ENCODE measurements around the gene FAM222A.

The FAM222A gene

DNA sequence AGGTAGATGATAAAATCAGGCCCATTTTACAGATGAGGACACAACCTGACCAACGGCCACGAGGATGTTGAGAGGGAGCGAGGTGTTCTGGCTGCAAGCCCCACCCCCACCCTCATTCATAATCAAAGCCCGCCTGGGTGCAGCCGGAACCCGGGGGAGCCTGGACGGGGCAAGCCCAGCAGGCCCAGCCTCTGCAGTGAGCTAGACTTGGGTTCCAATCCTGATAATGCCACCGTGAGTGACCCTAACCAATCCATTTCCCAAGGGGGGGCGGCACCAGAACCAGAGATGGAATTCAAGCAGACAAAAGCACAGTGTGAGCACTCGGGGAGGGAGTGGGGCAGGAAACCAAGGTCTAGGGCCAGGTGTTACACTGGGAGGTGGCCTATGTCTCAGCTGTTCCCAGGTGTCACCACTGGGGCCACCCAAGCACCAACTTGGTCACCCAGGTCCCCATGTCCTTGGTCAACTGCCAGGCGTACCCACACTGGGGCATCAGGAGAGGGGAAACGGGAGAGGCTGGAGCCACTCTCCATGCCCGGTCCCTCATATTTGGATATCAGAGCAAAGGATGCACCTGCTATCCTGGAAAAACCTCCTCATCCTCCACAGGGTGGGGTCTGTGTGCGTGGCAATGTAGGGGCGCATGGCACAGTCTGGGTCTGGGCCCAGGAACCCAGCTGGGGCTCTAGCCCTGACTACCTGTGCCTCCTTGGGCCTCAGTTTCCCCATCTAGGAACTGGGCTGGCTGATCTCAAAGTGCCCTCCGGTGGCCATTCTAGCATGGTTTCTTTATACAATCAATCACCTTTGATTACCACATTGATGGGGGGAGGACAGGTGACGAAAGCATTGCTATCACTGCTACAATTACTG is 58.4 kb downstream of the FAM222A start:
- DNase-seq (ENCODE audit: low read depth in 2 of 2): no peak

GRCh38 chr12:109772622-109773321 is 59.1 kb downstream of the FAM222A start:
- DNase-seq (ENCODE audit: low read depth in 2 of 2): no peak

- no peak for DNase-seq (ENCODE audit: low read depth in 2 of 2)
Measured at GRCh38 chr12:109773384-109774011, 59.9 kb downstream of the FAM222A start.

GRCh38 chr12:109775172-109775881 is 61.7 kb downstream of the FAM222A start:
- DNase-seq (ENCODE audit: low read depth in 2 of 2): peak; percentile 44 to 45

GRCh38 chr12:109776624-109777023 is 63.0 kb downstream of the FAM222A start:
- no peak for DNase-seq (ENCODE audit: low read depth in 2 of 2)

DNA sequence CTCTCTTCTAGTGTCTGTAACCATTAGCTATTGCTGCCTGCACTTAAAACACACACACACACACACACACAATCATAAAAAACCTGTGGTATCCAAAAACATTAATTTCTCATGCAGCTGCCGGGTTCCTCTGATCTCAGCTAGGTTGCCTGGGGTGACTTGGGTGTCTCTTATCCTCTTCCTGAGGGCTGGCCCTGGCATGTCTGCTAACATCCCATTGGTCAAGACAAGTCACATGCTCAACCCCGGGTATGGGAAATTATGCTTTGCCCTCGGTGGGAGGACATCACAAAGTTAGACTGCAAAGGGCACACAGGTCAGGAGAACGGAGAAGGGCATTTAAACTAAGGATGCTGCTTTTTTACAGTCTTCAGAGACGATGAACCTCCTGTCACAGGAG is 63.9 kb downstream of the FAM222A start:
- DNase-seq (ENCODE audit: low read depth in 2 of 2): no peak

DNA sequence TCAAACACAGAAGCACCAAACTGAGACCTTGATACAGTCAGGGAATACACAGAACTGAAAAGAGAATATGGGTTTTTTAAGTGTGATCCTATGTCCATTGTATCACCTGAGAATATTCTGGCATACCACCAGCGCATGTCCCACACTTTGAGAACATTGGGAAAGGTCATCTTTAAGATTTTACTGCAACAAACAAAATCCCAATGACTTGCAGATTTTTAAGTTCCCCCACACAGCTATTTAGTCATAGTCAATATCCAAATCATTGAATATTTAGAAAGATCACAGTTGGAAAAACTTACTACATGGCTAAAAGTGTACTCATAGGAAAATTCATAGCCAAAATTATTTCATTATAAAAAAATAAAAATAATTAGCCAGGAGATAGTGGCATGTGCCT is 65.1 kb downstream of the FAM222A start:
- DNase-seq (ENCODE audit: low read depth in 2 of 2): no peak

- no peak for DNase-seq (ENCODE audit: low read depth in 2 of 2)
Measured at GRCh38 chr12:109779382-109779781, 65.8 kb downstream of the FAM222A start.

DNA sequence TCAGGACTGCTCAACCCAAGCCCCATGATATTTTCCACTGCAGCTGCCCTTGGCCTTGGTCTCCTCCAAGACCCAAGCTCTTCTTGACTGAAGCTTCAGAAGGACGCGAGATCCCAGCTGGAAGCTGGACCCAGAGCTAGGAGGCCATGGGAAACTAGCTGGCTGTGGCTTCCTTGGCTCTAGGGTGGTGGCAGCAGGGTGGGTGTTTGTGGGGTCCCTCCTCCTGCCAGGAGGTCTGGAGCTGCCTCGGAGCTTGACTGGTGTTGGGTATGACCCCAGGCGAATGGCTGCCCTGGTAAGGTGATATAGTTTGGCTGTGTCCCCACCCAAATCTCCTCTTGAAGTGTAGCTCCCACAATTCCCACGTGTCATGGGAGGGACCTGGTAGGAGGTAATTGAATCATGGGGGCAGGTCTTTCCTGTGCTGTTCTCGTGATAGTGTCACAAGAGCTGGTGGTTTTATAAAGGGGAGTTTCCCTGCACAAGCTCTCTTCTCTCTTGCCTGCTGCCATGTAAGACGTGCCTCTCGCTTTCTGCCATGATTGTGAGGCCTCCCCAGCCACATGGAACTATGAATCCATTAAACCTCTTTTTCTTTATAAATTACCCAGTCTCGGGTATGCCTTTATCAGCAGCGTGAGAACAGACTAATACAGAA is 68.2 kb downstream of the FAM222A start:
- no peak for DNase-seq (ENCODE audit: low read depth in 2 of 2)

DNA sequence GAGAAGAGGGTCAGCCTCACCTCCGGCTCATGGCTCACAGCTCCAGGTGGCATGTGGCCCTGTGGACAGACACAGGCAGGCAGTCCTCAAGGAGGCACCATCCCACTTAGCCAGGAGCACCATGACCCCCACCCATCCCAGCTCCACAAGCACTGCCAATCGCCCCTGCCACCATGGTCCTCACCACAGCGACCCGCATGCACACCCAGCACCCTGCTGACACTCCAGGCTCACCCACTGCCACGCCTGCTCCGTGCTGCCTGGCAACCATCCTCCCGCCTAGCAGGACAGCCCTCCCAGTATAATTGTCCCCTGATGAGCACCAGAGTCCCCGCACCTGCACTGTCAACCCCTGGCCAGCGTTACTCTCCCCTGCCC is 68.7 kb downstream of the FAM222A start:
- DNase-seq (ENCODE audit: low read depth in 2 of 2): no peak

DNA sequence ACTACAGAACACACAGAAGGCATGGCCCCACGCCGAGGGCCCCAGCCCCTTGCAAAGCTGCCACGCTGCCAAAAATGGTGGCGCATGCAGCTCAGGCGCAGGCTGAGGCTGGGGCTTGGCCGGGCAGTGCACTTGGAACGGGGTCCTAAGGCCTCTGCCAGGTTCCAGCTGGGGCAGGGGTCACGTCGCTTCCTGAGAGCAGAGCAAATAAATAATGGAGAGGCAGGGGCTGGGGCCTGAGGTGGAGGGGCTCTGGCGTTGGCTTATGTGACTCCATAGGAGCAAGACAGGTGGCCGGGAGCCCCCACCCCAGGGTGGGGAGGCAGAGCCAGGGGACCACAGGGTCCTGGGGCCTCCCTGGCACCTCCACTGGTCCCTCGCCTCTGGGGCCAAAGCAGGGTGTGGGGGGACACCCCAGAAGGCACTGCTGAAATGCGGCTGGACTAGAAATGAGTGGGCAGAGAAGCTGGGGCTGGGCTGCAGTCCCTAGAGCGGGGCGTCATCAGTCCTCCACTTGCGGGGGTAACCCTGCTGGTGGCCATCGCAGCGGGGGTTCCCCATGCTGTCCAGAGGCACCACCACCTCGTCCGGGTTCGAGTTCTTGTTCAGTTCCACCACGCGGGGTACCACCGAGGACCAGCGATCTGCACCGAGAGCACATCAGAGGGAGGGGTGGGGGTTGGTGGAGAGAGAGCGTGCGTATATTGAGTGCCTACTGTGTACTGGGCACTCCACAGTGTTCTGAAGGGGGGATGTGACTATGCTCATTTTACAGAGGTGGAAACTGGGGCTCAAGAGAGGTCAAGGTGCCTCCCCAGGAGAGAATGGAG is 69.7 kb downstream of the FAM222A start:
- no peak for DNase-seq (ENCODE audit: low read depth in 2 of 2)

GRCh38 chr12:109783965-109784244 is 70.3 kb downstream of the FAM222A start:
- no peak for DNase-seq (ENCODE audit: low read depth in 2 of 2)

GRCh38 chr12:109785854-109786253 is 72.2 kb downstream of the FAM222A start:
- no peak for DNase-seq (ENCODE audit: low read depth in 2 of 2)

DNA sequence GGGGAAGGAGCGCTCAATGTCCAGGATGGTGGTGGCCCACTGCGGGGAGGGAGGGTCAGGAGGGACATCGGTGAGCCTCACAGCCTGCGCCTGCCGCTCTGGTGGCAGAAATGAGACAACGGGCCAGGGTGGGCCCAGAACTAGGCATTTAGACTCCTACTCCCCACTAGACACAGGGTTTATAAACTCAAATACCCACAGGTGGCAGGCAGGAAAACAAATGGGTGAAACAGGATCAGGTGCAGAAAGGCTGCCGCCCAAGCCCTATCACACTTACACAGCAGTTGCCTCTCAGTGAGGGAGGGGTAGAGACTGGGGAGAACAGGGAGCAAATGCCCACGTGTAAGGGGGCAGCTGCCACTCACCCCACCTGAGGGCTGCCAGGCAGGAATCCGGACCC is 73.2 kb downstream of the FAM222A start:
- no peak for DNase-seq (ENCODE audit: low read depth in 2 of 2)

DNA sequence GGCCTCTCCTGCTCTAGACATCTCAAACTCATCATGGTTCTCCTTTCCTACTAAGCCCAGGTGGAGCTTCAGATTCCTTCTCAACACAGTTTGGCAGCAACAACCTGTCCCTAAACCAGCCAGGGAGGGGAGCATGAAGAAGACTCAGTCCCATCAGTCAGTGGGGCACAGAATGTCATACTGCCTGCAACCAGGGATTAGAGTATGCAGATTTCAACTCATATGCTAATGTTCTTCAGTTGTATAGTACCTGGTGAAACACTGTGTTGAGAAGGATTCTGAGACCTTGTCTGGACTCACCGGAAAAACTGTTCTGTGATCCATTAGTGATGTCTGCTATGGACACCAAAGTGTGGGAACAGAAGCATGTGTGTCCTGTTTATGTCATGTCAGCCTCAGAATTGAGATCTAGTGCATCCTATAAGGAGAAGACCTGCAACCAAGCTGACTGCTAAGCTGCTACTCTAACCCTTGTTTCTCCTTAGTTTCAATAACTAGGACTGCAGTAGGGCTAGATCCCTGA is 76.0 kb downstream of the FAM222A start:
- DNase-seq (ENCODE audit: low read depth in 2 of 2): no peak

- DNase-seq (ENCODE audit: low read depth in 2 of 2): no peak
Measured at GRCh38 chr12:109792992-109793391, 79.4 kb downstream of the FAM222A start.

- DNase-seq (ENCODE audit: low read depth in 2 of 2): no peak
Measured at GRCh38 chr12:109793411-109793810, 79.8 kb downstream of the FAM222A start.

- DNase-seq (ENCODE audit: low read depth in 2 of 2): no peak
Measured at GRCh38 chr12:109793826-109794501, 80.3 kb downstream of the FAM222A start.

GRCh38 chr12:109795023-109795422 is 81.4 kb downstream of the FAM222A start:
- no peak for DNase-seq (ENCODE audit: low read depth in 2 of 2)

DNA sequence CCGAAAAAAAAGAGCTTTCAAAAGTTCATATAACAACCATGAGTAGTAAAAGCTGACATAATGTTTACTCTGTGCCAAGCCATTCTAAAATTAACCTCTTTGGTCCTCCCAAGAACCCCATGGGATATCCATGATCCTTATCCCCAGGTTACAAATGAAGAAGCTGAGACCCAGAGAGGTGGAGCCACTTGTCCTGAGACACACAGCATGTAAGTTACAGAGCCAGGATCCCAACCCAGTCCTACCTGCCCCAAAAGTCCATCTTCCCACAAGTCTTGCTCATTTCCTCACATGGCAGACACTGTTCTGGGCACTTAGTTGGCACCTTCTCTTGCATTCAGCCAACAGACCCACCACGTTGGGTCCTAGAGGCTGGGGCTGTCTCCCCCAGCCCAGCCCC is 82.4 kb downstream of the FAM222A start:
- DNase-seq (ENCODE audit: low read depth in 2 of 2): no peak

Data from stimulated activated CD8-positive, alpha-beta memory T cell treated with anti-CD3 and anti-CD28 coated beads, Interleukin-7, amount 100 ng/mL, for 4 hours (primary cell).